ENCODE data around the gene SEMA6A.

Gene SEMA6A

GRCh38 chr5:116569999-116570398 lies 4.6 kb downstream of the SEMA6A start:
- TF ChIP-seq ZNF274 (IDR thresholded peaks at IDR 0.05; ENCODE audit: low read depth, low read length), result no peak
- no peak for TF ChIP-seq SUZ12 (IDR thresholded peaks at IDR 0.05; ENCODE audit: extremely low read depth, insufficient read depth, insufficient read length)
- no peak for TF ChIP-seq YY1 (IDR thresholded peaks at IDR 0.05; ENCODE audit: insufficient read depth, insufficient read length)
- peak overlapping the region; percentile 57 for H3K9ac ChIP-seq (ENCODE audit: insufficient read length, low read depth)
- DNase-seq (ENCODE audit: low read depth, low spot score), result no peak

DNA sequence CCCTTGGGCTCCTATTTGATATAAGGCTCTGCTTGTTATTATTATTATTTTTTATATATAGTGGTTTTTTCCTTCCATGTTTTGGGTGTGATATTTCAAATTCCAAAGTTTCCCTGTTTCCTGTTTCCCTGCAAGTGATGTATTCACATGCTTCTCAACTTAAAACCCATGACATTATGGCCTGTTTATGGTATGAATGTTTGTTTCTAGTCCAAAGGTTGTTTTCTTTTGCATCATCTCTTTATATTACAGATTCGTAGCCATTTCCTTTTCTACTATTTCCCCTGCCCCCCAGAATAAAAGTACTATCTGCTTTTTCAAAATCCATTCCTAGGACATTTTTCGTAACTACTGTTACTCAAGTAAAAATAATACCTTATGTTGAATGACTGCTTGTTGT lies 7.5 kb downstream of the SEMA6A start:
- DNase-seq (ENCODE audit: low read depth, low spot score), result no peak
- no peak overlapping the region for H3K4me3 ChIP-seq (ENCODE audit: insufficient read length, low read depth)

More at GRCh38 chr5:116569999-116570398, 4.6 kb downstream of the SEMA6A start:
- Histone ChIP-seq H3K4me3 (ENCODE audit: insufficient read length, low read depth) (peak overlapping the region; percentile 97), H3K9me3 (ENCODE audit: insufficient read depth, low read length) (no peaks in the 10 kb centered on the region), H3K4me1 (ENCODE audit: insufficient read depth, insufficient read length) (no peaks in the 10 kb centered on the region), H3K36me3 (ENCODE audit: insufficient read depth, insufficient read length, low read length) (peaks cover 53% of the 10 kb centered on the region), H3K27me3 (ENCODE audit: insufficient read depth, insufficient read length) (no peaks in the 10 kb centered on the region)

GRCh38 chr5:116566251-116566650 lies 8.4 kb downstream of the SEMA6A start:
- no peak overlapping the region for H3K4me3 ChIP-seq (ENCODE audit: insufficient read length, low read depth)
- no peaks in the 10 kb centered on the region for H3K9me3 ChIP-seq (ENCODE audit: insufficient read depth, low read length)
- no peaks in the 10 kb centered on the region for H3K27me3 ChIP-seq (ENCODE audit: insufficient read depth, insufficient read length)
- DNase-seq (ENCODE audit: low read depth, low spot score), result no peak
- TF ChIP-seq SUZ12 (IDR thresholded peaks at IDR 0.05; ENCODE audit: extremely low read depth, insufficient read depth, insufficient read length) (no peak), ZNF274 (IDR thresholded peaks at IDR 0.05; ENCODE audit: low read depth, low read length) (no peak), YY1 (IDR thresholded peaks at IDR 0.05; ENCODE audit: insufficient read depth, insufficient read length) (no peak)
- peak overlapping the region; percentile 17 for H3K9ac ChIP-seq (ENCODE audit: insufficient read length, low read depth)
- H3K36me3 ChIP-seq (ENCODE audit: insufficient read depth, insufficient read length, low read length), result peaks cover 48% of the 10 kb centered on the region
- no peaks in the 10 kb centered on the region for H3K4me1 ChIP-seq (ENCODE audit: insufficient read depth, insufficient read length)

More for the DNA sequence above, 7.5 kb downstream of the SEMA6A start:
- no peak for TF ChIP-seq ZNF274 (IDR thresholded peaks at IDR 0.05; ENCODE audit: low read depth, low read length)
- TF ChIP-seq YY1 (IDR thresholded peaks at IDR 0.05; ENCODE audit: insufficient read depth, insufficient read length), result no peak
- no peak for TF ChIP-seq SUZ12 (IDR thresholded peaks at IDR 0.05; ENCODE audit: extremely low read depth, insufficient read depth, insufficient read length)
- H3K9ac ChIP-seq (ENCODE audit: insufficient read length, low read depth), result no peak overlapping the region
- no peaks in the 10 kb centered on the region for H3K27me3 ChIP-seq (ENCODE audit: insufficient read depth, insufficient read length)
- no peaks in the 10 kb centered on the region for H3K4me1 ChIP-seq (ENCODE audit: insufficient read depth, insufficient read length)
- H3K36me3 ChIP-seq (ENCODE audit: insufficient read depth, insufficient read length, low read length), result peaks cover 50% of the 10 kb centered on the region
- no peaks in the 10 kb centered on the region for H3K9me3 ChIP-seq (ENCODE audit: insufficient read depth, low read length)

DNA sequence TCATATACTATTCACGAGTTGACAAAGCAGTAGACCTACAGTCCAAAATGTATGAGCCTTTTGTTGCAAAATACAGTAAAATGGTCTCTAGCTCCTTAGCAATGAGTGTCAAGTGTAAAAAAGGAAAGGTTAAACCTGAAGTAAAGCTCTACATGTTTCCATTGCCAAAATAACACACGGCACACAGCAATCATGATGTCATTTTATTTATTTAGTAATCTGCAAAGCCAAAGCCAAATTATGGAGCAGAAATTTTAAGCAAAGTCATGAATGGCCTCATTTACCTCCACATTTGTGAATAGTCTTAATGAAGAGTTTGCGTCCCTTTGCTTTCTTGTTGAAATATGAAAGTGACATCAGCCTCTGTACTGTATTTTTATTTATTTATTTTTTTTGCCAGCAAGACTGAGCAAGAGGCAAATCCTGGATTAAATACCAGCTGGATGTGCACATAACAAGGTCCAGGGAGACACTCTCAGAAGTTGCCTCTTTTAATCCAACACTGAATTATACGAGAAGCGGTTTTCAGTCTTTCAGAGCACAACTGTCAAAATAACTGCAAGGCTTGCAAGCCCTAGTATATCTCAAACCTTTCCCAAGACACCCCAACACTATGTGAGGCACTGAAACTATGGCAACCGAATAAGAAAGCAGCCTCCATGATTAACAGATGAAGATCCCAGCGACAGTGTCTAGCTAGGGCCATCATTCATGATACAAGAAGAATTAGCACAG lies 9.7 kb downstream of the SEMA6A start:
- no peaks in the 10 kb centered on the region for H3K9me3 ChIP-seq (ENCODE audit: insufficient read depth, low read length)
- H3K4me3 ChIP-seq (ENCODE audit: insufficient read length, low read depth), result no peak overlapping the region
- H3K4me1 ChIP-seq (ENCODE audit: insufficient read depth, insufficient read length), result no peaks in the 10 kb centered on the region
- no peak overlapping the region for H3K9ac ChIP-seq (ENCODE audit: insufficient read length, low read depth)
- H3K27me3 ChIP-seq (ENCODE audit: insufficient read depth, insufficient read length), result no peaks in the 10 kb centered on the region
- no peak for DNase-seq (ENCODE audit: low read depth, low spot score)
- TF ChIP-seq SUZ12 (IDR thresholded peaks at IDR 0.05; ENCODE audit: extremely low read depth, insufficient read depth, insufficient read length) (no peak), ZNF274 (IDR thresholded peaks at IDR 0.05; ENCODE audit: low read depth, low read length) (no peak), YY1 (IDR thresholded peaks at IDR 0.05; ENCODE audit: insufficient read depth, insufficient read length) (no peak)
- peaks cover 47% of the 10 kb centered on the region for H3K36me3 ChIP-seq (ENCODE audit: insufficient read depth, insufficient read length, low read length)

DNA sequence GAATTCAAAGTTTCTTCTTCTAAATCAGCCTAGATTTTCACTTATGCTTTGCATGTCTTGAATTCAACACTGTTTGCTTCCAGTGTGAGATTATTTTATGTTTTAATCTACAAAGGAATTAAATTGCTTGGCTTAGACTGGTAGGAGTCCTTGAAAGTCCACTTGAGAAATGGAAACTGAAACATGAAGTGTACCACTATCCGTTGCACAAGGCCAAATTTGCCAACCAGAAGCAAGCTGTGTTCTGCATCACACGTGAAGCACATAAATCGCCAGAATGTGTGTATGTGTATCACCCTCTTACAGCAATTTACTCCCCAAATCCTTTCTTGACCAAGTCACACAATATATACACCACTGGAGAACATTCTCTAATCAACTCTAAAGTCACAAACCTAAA lies 10.3 kb downstream of the SEMA6A start:
- Histone ChIP-seq H3K9ac (ENCODE audit: insufficient read length, low read depth) (no peak overlapping the region), H3K36me3 (ENCODE audit: insufficient read depth, insufficient read length, low read length) (peaks cover 42% of the 10 kb centered on the region), H3K4me1 (ENCODE audit: insufficient read depth, insufficient read length) (no peaks in the 10 kb centered on the region), H3K4me3 (ENCODE audit: insufficient read length, low read depth) (peak overlapping the region; percentile 9), H3K27me3 (ENCODE audit: insufficient read depth, insufficient read length) (no peaks in the 10 kb centered on the region), H3K9me3 (ENCODE audit: insufficient read depth, low read length) (no peaks in the 10 kb centered on the region)
- no peak for DNase-seq (ENCODE audit: low read depth, low spot score)
- no peak for TF ChIP-seq SUZ12 (IDR thresholded peaks at IDR 0.05; ENCODE audit: extremely low read depth, insufficient read depth, insufficient read length)
- no peak for TF ChIP-seq YY1 (IDR thresholded peaks at IDR 0.05; ENCODE audit: insufficient read depth, insufficient read length)
- TF ChIP-seq ZNF274 (IDR thresholded peaks at IDR 0.05; ENCODE audit: low read depth, low read length), result no peak

- H3K4me1 ChIP-seq (ENCODE audit: insufficient read depth, insufficient read length), result no peaks in the 10 kb centered on the region
- H3K4me3 ChIP-seq (ENCODE audit: insufficient read length, low read depth), result no peak overlapping the region
- H3K27me3 ChIP-seq (ENCODE audit: insufficient read depth, insufficient read length), result no peaks in the 10 kb centered on the region
- no peak for DNase-seq (ENCODE audit: low read depth, low spot score)
- H3K9ac ChIP-seq (ENCODE audit: insufficient read length, low read depth), result no peak overlapping the region
- peaks cover 39% of the 10 kb centered on the region for H3K36me3 ChIP-seq (ENCODE audit: insufficient read depth, insufficient read length, low read length)
- TF ChIP-seq SUZ12 (IDR thresholded peaks at IDR 0.05; ENCODE audit: extremely low read depth, insufficient read depth, insufficient read length) (no peak), ZNF274 (IDR thresholded peaks at IDR 0.05; ENCODE audit: low read depth, low read length) (no peak), YY1 (IDR thresholded peaks at IDR 0.05; ENCODE audit: insufficient read depth, insufficient read length) (no peak)
- H3K9me3 ChIP-seq (ENCODE audit: insufficient read depth, low read length), result no peaks in the 10 kb centered on the region
Measured at GRCh38 chr5:116563736-116564308, 10.8 kb downstream of the SEMA6A start.

DNA sequence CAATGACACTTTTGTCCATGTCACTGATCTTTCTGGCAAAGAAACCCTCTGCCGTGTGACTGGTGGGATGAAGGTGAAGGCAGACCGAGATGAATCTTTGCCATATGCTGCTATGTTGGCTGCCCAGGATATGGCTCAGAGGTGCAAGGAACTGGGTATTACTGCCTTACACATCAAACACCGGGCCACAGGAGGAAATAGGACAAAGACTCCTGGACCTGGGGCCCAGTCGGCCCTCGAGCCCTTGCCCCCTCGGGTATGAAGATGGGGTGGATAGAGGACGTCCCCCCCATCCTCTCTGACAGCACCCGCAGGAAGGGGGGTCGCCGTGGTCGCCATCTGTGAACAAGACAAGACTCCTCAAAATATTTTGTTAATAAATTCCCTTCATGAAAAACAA lies 12.0 kb downstream of the SEMA6A start:
- TF ChIP-seq SUZ12 (IDR thresholded peaks at IDR 0.05; ENCODE audit: extremely low read depth, insufficient read depth, insufficient read length) (no peak), ZNF274 (IDR thresholded peaks at IDR 0.05; ENCODE audit: low read depth, low read length) (no peak), YY1 (IDR thresholded peaks at IDR 0.05; ENCODE audit: insufficient read depth, insufficient read length) (no peak)
- no peak overlapping the region for H3K9ac ChIP-seq (ENCODE audit: insufficient read length, low read depth)
- H3K27me3 ChIP-seq (ENCODE audit: insufficient read depth, insufficient read length), result no peaks in the 10 kb centered on the region
- no peaks in the 10 kb centered on the region for H3K9me3 ChIP-seq (ENCODE audit: insufficient read depth, low read length)
- no peak overlapping the region for H3K4me3 ChIP-seq (ENCODE audit: insufficient read length, low read depth)
- peaks cover 30% of the 10 kb centered on the region for H3K36me3 ChIP-seq (ENCODE audit: insufficient read depth, insufficient read length, low read length)
- DNase-seq (ENCODE audit: low read depth, low spot score), result no peak
- H3K4me1 ChIP-seq (ENCODE audit: insufficient read depth, insufficient read length), result no peaks in the 10 kb centered on the region
